ENCODE data around the gene MYL9.

MYL9 gene

DNA sequence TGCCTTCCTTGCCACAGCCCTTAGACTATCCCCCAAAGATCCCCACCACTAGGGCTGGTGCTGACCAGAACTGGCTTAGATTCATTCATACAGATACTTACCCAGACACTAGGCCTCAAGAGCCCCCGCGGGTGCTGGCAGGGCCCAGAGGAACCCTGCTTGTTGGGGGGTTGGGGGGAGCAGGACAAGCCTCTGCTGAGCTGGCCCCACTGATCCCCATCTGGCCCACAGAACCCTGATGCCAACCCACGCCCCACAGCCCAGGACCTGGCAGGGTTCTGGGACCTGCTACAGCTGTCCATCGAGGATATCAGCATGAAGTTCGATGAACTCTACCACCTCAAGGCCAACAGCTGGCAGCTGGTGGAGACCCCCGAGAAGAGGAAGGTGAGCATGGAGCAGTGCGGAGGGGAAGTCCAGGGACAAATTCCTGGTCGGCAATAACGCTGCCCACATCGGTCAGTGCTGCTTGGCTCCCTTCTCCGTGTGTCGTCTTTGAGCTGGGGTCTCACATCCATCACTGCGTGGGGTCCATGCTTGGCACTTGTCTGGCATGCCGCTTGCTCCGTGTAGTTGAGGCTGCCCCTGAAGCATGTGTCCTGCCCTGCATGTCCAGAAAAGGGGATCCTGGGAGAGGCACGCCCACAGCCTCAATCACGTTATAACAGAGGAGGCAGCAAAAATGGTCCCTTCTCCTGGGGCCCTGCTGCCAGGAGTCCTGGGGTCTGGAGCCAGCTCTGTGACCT is 15.5 kb upstream of the MYL9 start:
- TF ChIP-seq, protein P1, sequence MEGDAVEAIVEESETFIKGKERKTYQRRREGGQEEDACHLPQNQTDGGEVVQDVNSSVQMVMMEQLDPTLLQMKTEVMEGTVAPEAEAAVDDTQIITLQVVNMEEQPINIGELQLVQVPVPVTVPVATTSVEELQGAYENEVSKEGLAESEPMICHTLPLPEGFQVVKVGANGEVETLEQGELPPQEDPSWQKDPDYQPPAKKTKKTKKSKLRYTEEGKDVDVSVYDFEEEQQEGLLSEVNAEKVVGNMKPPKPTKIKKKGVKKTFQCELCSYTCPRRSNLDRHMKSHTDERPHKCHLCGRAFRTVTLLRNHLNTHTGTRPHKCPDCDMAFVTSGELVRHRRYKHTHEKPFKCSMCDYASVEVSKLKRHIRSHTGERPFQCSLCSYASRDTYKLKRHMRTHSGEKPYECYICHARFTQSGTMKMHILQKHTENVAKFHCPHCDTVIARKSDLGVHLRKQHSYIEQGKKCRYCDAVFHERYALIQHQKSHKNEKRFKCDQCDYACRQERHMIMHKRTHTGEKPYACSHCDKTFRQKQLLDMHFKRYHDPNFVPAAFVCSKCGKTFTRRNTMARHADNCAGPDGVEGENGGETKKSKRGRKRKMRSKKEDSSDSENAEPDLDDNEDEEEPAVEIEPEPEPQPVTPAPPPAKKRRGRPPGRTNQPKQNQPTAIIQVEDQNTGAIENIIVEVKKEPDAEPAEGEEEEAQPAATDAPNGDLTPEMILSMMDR (IDR thresholded peaks at IDR 0.05; ENCODE audit: low read depth, low read length, missing control alignments), result no peak
- DNase-seq (ENCODE audit: low read depth), result no peak
- in situ Hi-C loops (cut with HindIII; ENCODE audit: low sequenced_read_pairs), result no loop called here
- H3K4me3 ChIP-seq (ENCODE audit: low read depth, low read length), result no peak overlapping the region

DNA sequence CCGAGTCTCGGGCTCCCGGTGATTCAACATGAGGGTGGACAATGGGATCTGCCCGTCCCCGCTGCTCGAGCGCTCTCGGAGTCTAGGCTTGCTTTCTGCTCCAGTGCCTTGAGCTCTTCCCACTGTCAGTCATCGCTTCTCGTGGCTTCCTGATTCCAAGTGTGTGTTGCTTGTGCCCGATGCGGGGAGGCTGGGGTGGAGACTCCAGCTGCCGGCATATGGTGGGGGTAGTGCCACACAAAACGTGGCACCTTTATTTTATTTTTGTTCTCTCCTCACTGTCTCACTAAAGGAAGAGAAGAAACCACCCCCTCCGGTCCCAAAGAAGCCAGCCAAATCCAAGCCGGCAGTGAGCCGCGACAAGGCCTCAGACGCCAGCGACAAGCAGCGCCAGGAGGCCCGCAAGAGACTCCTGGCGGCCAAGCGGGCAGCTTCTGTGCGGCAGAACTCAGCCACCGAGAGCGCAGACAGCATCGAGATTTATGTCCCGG is 14.8 kb upstream of the MYL9 start:
- H3K4me3 ChIP-seq (ENCODE audit: low read depth, low read length), result no peak overlapping the region
- no peak for DNase-seq (ENCODE audit: low read depth)
- in situ Hi-C loops (cut with HindIII; ENCODE audit: low sequenced_read_pairs), result no loop called here
- TF ChIP-seq, protein P1 (IDR thresholded peaks at IDR 0.05; ENCODE audit: low read depth, low read length, missing control alignments), result no peak

DNA sequence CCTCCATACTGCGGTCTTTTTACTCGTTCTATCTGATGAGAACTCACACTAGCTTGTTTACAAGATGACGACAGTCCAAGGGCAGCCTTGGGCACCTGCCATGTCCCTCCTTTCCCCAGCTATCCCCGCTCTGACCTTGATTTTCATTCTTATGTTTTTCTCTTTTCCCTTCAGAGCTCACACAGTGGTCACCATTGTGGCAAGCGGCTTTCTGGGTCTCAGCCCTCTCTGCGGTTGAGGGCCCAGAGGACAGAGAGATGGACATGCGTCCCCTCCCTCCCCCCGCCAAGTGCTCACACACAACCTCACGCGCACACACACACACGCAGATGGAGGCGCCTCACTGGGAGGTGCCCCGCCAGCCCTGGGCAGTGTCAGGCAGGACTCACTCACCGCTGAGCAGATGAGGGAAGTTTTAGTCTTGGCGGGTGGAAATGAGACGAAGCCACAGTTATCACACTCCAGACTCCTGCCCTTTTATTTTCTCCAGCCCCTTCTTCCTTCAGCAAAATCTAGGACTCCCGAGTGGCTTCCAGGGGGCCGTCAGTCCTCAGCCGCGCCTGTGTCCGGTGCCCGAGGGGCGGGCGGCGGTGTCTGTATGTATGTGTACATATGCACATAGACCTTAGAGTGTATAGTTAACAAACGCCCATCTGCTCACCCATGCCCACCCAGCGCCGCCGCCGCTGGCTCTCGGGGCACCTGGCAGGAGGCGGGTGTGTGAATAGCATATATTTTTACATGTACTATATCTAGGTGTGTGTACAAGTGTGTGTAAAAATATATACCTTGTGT is 13.8 kb upstream of the MYL9 start:
- TF ChIP-seq, protein P1 (IDR thresholded peaks at IDR 0.05; ENCODE audit: low read depth, low read length, missing control alignments), result no peak
- no peak overlapping the region for H3K4me3 ChIP-seq (ENCODE audit: low read depth, low read length)
- DNase-seq (ENCODE audit: low read depth), result no peak
- in situ Hi-C loops (cut with HindIII; ENCODE audit: low sequenced_read_pairs), result no loop called here

DNA sequence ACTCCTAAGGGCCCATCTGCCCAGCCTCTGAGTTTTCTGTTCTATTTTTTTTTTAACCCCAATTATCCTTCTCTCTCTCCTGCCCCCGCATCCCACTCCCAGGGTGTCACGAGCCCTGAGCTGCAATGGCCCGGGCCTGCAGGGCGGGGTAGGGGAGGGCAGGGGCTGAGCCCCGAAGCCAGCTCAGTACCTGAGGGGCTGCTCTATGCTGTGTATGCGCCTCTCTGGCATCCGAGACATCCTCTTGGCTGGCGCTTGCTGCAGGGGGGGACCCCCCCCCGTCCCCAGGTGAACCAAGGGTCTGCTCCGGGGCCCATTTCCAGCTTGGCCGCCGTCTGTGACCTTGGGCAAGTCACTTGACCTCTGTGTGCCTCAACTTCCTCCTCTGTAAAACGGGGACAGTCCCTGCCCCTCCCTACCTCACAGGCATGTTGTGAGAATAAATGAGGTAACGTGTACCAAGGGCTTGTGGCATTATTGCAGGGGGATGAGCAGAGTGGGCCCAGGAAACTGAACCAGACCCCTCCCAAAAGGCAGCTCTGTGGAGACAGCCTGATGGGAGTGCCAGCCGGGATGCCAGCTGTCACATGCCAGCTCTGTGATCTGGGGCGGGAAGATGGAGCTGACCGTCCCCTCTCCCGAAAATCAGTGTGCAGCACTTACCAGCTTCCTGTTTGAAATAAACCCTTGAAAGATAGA is 13.0 kb upstream of the MYL9 start:
- in situ Hi-C loops (cut with HindIII; ENCODE audit: low sequenced_read_pairs), result no loop called here
- TF ChIP-seq, protein P1 (IDR thresholded peaks at IDR 0.05; ENCODE audit: low read depth, low read length, missing control alignments), result no peak
- H3K4me3 ChIP-seq (ENCODE audit: low read depth, low read length), result no peak overlapping the region
- no peak for DNase-seq (ENCODE audit: low read depth)

DNA sequence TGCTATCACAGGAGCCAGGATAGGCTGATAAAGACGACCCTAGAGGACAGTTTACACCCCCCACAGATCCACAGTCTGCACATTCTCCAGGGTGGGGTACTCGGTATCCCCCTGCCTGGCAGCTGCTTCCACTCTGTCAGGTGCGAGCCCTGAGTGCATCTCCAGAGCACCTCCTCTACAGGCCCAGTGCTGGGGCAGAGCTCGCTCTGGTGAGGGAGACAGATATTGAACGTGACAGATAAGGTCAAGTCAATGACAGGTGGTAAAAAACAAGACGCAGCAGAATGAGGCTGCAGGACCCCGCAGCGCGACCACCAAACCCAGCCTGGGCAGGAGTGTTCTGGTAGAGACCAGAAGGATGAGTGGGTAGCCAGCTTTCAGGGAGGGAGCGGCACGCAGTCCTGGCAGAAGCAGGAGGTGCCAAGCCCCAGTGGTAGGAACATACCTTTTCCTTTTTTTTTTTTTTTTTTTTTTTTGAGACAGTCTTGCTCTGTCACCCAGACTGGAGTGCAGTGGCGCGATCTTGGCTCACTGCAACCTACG is 12.4 kb upstream of the MYL9 start:
- in situ Hi-C loops (cut with HindIII; ENCODE audit: low sequenced_read_pairs), result no loop called here
- DNase-seq (ENCODE audit: low read depth), result no peak
- H3K4me3 ChIP-seq (ENCODE audit: low read depth, low read length), result no peak overlapping the region
- TF ChIP-seq, protein P1 (IDR thresholded peaks at IDR 0.05; ENCODE audit: low read depth, low read length, missing control alignments), result no peak

DNA sequence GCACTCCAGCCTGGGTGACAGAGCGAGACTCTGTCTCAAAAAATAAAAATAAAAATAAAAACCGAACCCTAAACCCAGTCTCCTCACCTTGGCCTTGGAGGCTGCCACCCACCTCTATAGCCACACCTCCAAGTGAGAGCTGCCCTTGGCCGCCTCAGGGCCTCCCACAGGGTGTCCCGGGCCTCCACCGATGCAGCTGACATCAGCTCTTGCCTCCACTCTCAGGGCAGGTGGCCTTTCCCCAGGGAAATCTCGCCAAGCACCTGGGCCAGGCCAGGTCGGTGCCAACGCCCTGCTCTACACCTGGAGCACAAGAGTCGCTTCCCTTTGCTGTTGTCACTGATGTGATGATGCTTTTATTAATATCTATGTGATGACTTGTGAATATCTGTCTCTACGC is 8.9 kb upstream of the MYL9 start:
- no peak overlapping the region for H3K4me3 ChIP-seq (ENCODE audit: low read depth, low read length)
- no peak for DNase-seq (ENCODE audit: low read depth)
- TF ChIP-seq, protein P1 (IDR thresholded peaks at IDR 0.05; ENCODE audit: low read depth, low read length, missing control alignments), result no peak
- in situ Hi-C loops (cut with HindIII; ENCODE audit: low sequenced_read_pairs), result no loop called here
